ENCODE data around the gene PITPNC1. TPM values are rescaled to one million over a fixed set of nuclear protein-coding genes. Genes with fewer than 3 reads are reported as not detected.

The PITPNC1 gene
- total RNA-seq, 2 donors from 2014 or later = 12.5 to 18.1 TPM

DNA sequence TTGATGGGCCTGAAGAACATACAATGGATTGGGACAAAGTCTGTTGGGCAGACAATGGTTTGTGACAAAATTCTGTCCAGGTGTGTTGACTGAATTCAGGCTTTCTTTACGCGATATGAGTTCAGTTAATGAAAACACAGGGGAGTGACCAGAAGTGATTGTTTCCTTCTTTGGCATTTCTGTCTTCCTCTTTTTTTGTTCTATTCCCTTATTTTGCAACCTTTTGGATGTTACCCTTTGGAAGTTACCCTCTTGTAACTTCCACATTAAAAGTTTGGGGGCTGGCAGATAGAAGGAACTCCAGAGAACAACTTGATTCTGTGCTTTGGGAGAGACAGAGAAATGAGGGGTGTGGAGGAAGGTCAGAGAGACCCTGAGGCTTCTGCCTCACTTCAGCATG is 126.7 kb downstream of the PITPNC1 start:
- no peak for DNase-seq (ENCODE audit: low spot score)
- H3K36me3 ChIP-seq = no peaks in the 10 kb centered on the region
- H3K27me3 ChIP-seq = no peaks in the 10 kb centered on the region
- H3K27ac ChIP-seq = no peak overlapping the region
- H3K4me3 ChIP-seq = no peak overlapping the region
- TF ChIP-seq, protein P1, sequence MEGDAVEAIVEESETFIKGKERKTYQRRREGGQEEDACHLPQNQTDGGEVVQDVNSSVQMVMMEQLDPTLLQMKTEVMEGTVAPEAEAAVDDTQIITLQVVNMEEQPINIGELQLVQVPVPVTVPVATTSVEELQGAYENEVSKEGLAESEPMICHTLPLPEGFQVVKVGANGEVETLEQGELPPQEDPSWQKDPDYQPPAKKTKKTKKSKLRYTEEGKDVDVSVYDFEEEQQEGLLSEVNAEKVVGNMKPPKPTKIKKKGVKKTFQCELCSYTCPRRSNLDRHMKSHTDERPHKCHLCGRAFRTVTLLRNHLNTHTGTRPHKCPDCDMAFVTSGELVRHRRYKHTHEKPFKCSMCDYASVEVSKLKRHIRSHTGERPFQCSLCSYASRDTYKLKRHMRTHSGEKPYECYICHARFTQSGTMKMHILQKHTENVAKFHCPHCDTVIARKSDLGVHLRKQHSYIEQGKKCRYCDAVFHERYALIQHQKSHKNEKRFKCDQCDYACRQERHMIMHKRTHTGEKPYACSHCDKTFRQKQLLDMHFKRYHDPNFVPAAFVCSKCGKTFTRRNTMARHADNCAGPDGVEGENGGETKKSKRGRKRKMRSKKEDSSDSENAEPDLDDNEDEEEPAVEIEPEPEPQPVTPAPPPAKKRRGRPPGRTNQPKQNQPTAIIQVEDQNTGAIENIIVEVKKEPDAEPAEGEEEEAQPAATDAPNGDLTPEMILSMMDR (IDR thresholded peaks at IDR 0.05) = no peak
- H3K4me1 ChIP-seq = no peaks in the 10 kb centered on the region
- peaks cover 0 to 9% of the 10 kb centered on the region in 2 donors for H3K9me3 ChIP-seq

DNA sequence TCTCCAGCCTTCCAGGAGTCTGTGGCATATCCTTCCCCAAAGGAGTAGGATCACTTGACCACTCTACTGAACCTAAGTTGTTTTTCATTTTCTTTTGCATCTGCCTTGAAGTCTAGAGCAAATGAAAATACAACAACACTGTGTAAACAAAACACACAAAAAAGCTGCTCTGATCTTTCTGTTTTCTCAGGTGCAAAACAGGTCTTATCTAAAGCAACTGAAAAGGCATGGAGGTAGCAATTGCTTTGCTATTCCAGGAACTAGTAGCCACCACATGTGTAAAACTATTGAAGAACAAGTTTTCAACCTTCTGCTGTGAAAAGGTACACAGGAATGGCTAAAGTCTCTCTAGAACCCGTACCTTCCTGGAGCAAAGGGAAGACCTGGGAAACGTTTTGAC is 127.1 kb downstream of the PITPNC1 start:
- Histone ChIP-seq H3K27ac (no peak overlapping the region), H3K9me3 (peaks cover 0 to 9% of the 10 kb centered on the region in 2 donors), H3K4me1 (peaks cover 0 to under 1% of the 10 kb centered on the region in 2 donors), H3K4me3 (no peak overlapping the region), H3K36me3 (no peaks in the 10 kb centered on the region), H3K27me3 (no peaks in the 10 kb centered on the region)
- TF ChIP-seq, protein P1 (IDR thresholded peaks at IDR 0.05) = no peak
- DNase-seq (ENCODE audit: low spot score) = no peak

DNA sequence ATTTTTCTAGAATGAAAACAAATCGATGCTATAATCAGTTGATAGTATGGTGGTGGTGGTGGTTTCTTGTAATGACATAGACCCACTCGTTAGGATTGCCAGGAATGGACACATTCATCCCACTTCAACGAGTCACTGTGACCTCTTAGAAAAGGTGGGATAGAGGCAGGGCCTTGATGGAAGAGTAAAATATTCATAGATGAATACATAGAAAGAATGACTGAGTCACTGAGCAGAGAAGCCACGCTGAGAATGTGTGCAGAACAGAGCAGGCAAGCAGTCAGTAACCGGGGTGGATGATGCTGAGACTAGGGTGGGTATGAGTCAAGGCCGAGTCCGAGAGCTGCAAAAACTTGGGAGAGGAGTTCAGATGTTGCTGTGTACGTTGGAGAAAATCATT is 129.9 kb downstream of the PITPNC1 start:
- H3K4me3 ChIP-seq = no peak overlapping the region
- DNase-seq (ENCODE audit: low spot score) = no peak
- H3K27me3 ChIP-seq = no peaks in the 10 kb centered on the region
- peaks cover 0 to 13% of the 10 kb centered on the region in 2 donors for H3K4me1 ChIP-seq
- H3K36me3 ChIP-seq = no peaks in the 10 kb centered on the region
- H3K27ac ChIP-seq = no peak overlapping the region
- TF ChIP-seq, protein P1 (IDR thresholded peaks at IDR 0.05) = no peak
- H3K9me3 ChIP-seq = peaks cover 0 to 9% of the 10 kb centered on the region in 2 donors

DNA sequence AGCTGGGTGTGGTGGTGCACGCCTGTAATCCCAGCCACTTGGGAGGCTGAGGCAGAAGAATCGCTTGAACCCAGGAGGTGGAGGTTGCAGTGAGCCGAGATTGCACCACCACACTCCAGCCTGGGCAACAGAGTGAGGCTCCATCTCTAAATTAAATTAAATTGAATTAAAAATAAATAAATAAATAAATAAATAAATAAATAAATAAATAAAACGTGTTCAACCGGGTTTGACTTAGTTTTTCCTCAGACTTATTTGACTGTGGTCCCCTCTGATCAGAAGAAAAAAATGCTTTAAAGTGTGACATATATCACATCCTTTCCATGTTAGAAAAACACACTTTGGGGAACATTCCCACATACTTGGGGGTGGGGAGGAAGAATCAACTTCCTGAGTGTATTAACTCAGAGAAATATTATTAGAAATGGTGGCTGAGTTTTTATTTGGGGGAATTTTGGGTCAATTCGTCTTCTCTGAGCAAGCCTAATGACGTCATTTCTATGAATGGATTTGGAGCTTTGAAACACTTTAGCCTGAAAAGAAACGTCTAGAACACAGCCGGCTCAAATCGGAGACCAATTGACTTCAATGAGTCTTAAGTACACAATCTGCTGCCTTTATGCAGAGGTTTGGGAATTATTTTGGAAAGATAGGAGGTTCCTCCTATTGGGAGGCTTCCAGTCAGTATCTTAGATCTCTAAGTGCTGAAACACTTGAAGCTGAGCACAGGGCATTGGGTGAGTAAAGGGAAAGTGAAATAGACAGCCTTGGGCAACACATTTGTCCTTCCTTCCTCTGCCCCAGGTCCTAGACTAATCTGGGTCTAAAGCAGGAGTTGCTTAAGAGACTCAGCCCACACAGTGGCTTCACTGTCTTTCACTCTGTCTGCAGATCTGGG is 132.6 kb downstream of the PITPNC1 start:
- peak overlapping the region; percentile 26 to 70 for H3K27ac ChIP-seq
- no peak for DNase-seq (ENCODE audit: low spot score)
- no peaks in the 10 kb centered on the region for H3K27me3 ChIP-seq
- TF ChIP-seq, protein P1 (IDR thresholded peaks at IDR 0.05) = no peak
- H3K36me3 ChIP-seq = no peaks in the 10 kb centered on the region
- H3K9me3 ChIP-seq = peaks cover 0 to 9% of the 10 kb centered on the region in 2 donors
- H3K4me3 ChIP-seq = no peak overlapping the region
- H3K4me1 ChIP-seq = peaks cover 0 to 13% of the 10 kb centered on the region in 2 donors

DNA sequence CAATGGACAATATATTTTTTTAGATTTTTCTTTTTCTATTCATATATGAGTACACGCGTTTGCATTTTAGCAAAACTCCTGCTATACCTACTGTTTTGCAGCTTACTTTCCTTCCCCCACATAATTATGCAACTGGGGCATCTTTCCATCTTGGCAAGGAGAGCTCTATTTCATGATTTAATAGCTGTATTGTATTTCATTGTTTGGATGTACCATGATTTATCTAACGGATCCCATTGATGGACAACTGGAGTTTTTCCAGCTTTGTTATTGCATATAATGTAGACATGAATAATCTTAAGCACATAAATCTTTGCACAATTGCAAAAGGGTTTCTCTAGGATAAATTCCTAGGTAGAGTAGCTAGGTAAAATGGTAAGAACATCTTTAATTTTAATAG is 133.9 kb downstream of the PITPNC1 start:
- peaks cover 0 to 25% of the 10 kb centered on the region in 2 donors for H3K4me1 ChIP-seq
- no peak overlapping the region for H3K27ac ChIP-seq
- no peaks in the 10 kb centered on the region for H3K36me3 ChIP-seq
- TF ChIP-seq, protein P1 (IDR thresholded peaks at IDR 0.05) = no peak
- DNase-seq (ENCODE audit: low spot score) = no peak
- H3K9me3 ChIP-seq = peaks cover 0 to 9% of the 10 kb centered on the region in 2 donors
- no peak overlapping the region for H3K4me3 ChIP-seq
- H3K27me3 ChIP-seq = no peaks in the 10 kb centered on the region

Data from right atrium auricular region (tissue), 2 donors.